Activated CD4-positive, alpha-beta memory T cell treated with anti-CD3 and anti-CD28 coated beads, Interleukin-2, amount 10 ng/mL, durations not matched to agents 7 days and 5 days (primary cell): ENCODE data around the gene TFF3. TPM values are rescaled to one million over a fixed set of nuclear protein-coding genes. Genes with fewer than 3 reads are reported as not detected.

Source experiments
- CTCF ChIA-PET: fragments of 350-600 bp; sonication (Branson Sonifier 250); formaldehyde crosslinking; loops from one replicate; lab custom pipeline; 2021; ENCODE audit warnings: antibody characterized with exemption, inconsistent platforms; lab: Charles Lee
- POLR2A ChIA-PET: fragments of 350-600 bp; sonication (Branson Sonifier 250); formaldehyde crosslinking; loops from one replicate; lab custom pipeline; 2021; ENCODE audit warnings: antibody characterized with exemption; lab: Charles Lee
- DNase-seq: peaks from one replicate; pipeline ENCODE4 v3.0.0-alpha.2; 2020
- H3K27ac Mint-ChIP-seq: one replicate; pipeline ENCODE4 v1.8.0; 2021; ENCODE audit warnings: mild to moderate bottlenecking, mixed read lengths
- H3K27me3 Mint-ChIP-seq: one replicate; pipeline ENCODE4 v1.8.0; 2021; ENCODE audit warnings: mixed read lengths
- H3K36me3 Mint-ChIP-seq: one replicate; pipeline ENCODE4 v1.8.0; 2021; ENCODE audit warnings: low read depth, mixed read lengths
- H3K4me1 Mint-ChIP-seq: one replicate; pipeline ENCODE4 v1.8.0; 2021; ENCODE audit warnings: mixed read lengths
- H3K4me3 Mint-ChIP-seq: one replicate; pipeline ENCODE4 v1.8.0; 2021; ENCODE audit warnings: mild to moderate bottlenecking, mixed read lengths
- H3K9me3 Mint-ChIP-seq: one replicate; pipeline ENCODE4 v1.8.0; 2021; ENCODE audit warnings: mixed read lengths
- total RNA-seq, 2 experiments: library from RNA; stranded (reverse); gene quantifications; one replicate each; pipeline ENCODE4 v1.2.3, GENCODE V29; 2021

Gene TFF3
- total RNA-seq, 2 experiments from 2014 or later, result not detected

GRCh38 chr21:42343556-42343955, 28.3 kb upstream of the TFF3 start:
- H3K4me1 Mint-ChIP-seq, result peaks cover 9% of the 10 kb centered on the region
- no peaks in the 10 kb centered on the region for H3K9me3 Mint-ChIP-seq
- POLR2A ChIA-PET, result no interaction called here
- no peak for DNase-seq
- no peaks in the 10 kb centered on the region for H3K36me3 Mint-ChIP-seq
- H3K27me3 Mint-ChIP-seq, result no peaks in the 10 kb centered on the region
- H3K4me3 Mint-ChIP-seq, result no peak overlapping the region
- CTCF ChIA-PET, result no interaction called here
- H3K27ac Mint-ChIP-seq, result no peak overlapping the region

- no peak overlapping the region for H3K4me3 Mint-ChIP-seq
- CTCF ChIA-PET, result interaction anchor here (2.0 kb wide), 1 partner anchor 32 kb away, joined by 4 read pairs; no protein-coding TSS in a partner anchor
- peaks cover 13% of the 10 kb centered on the region for H3K4me1 Mint-ChIP-seq
Observed at GRCh38 chr21:42343101-42343500, 27.9 kb upstream of the TFF3 start.

GRCh38 chr21:42341776-42342542, 26.8 kb upstream of the TFF3 start:
- H3K9me3 Mint-ChIP-seq, result no peaks in the 10 kb centered on the region
- POLR2A ChIA-PET, result no interaction called here
- H3K27ac Mint-ChIP-seq, result no peak overlapping the region
- DNase-seq, result no peak
- H3K4me1 Mint-ChIP-seq, result peaks cover 19% of the 10 kb centered on the region
- no peaks in the 10 kb centered on the region for H3K36me3 Mint-ChIP-seq
- H3K27me3 Mint-ChIP-seq, result peaks cover 9% of the 10 kb centered on the region
- H3K4me3 Mint-ChIP-seq, result no peak overlapping the region
- CTCF ChIA-PET, result interaction anchor here (2.0 kb wide), 1 partner anchor 31 kb away, joined by 4 read pairs; no protein-coding TSS in a partner anchor

More at GRCh38 chr21:42343101-42343500, 27.9 kb upstream of the TFF3 start:
- Mint-ChIP-seq H3K27me3 (no peaks in the 10 kb centered on the region), H3K36me3 (no peaks in the 10 kb centered on the region), H3K27ac (no peak overlapping the region), H3K9me3 (no peaks in the 10 kb centered on the region)
- DNase-seq, result no peak
- POLR2A ChIA-PET, result no interaction called here

- no peak overlapping the region for H3K4me3 Mint-ChIP-seq
- peaks cover 21% of the 10 kb centered on the region for H3K27me3 Mint-ChIP-seq
- H3K4me1 Mint-ChIP-seq, result peaks cover 19% of the 10 kb centered on the region
- DNase-seq, result peak; percentile 15
- H3K27ac Mint-ChIP-seq, result no peak overlapping the region
- H3K9me3 Mint-ChIP-seq, result no peaks in the 10 kb centered on the region
- POLR2A ChIA-PET, result interaction anchor here (0.7 to 1.3 kb wide), 2 partner anchors 83 to 120 kb away, joined by 3 to 4 read pairs; no protein-coding TSS in a partner anchor
- no peaks in the 10 kb centered on the region for H3K36me3 Mint-ChIP-seq
- CTCF ChIA-PET, result no interaction called here
Observed at GRCh38 chr21:42340187-42341050, 25.2 kb upstream of the TFF3 start.

- no peak for DNase-seq
- ChIA-PET CTCF (interaction anchor here (0.7 to 2.2 kb wide), 6 partner anchors 28 to 109 kb away, joined by 3 to 9 read pairs (median 4); no protein-coding TSS in a partner anchor), POLR2A (interaction anchor here (1.1 kb wide), 1 partner anchor 104 kb away, joined by 3 read pairs; no protein-coding TSS in a partner anchor)
Observed at GRCh38 chr21:42338729-42339715, 23.8 kb upstream of the TFF3 start.

GRCh38 chr21:42337830-42338728, 22.9 kb upstream of the TFF3 start:
- Mint-ChIP-seq H3K27ac (no peak overlapping the region), H3K4me3 (no peak overlapping the region), H3K27me3 (peaks cover 22% of the 10 kb centered on the region), H3K4me1 (peaks cover 19% of the 10 kb centered on the region), H3K36me3 (no peaks in the 10 kb centered on the region), H3K9me3 (no peaks in the 10 kb centered on the region)
- ChIA-PET POLR2A (interaction anchor here (1.1 kb wide), 2 partner anchors 67 to 104 kb away, joined by 3 to 4 read pairs; no protein-coding TSS in a partner anchor), CTCF (interaction anchor here (0.5 to 2.2 kb wide), 12 partner anchors 11 to 192 kb away, joined by 3 to 9 read pairs (median 4); no protein-coding TSS in a partner anchor)
- DNase-seq, result peak; percentile 80

More at GRCh38 chr21:42338729-42339715, 23.8 kb upstream of the TFF3 start:
- peaks cover 19% of the 10 kb centered on the region for H3K4me1 Mint-ChIP-seq
- peaks cover 22% of the 10 kb centered on the region for H3K27me3 Mint-ChIP-seq
- H3K27ac Mint-ChIP-seq, result no peak overlapping the region
- no peak overlapping the region for H3K4me3 Mint-ChIP-seq
- H3K36me3 Mint-ChIP-seq, result no peaks in the 10 kb centered on the region
- no peaks in the 10 kb centered on the region for H3K9me3 Mint-ChIP-seq

GRCh38 chr21:42337276-42337675, 22.1 kb upstream of the TFF3 start:
- CTCF ChIA-PET, result interaction anchor here (0.5 to 2.2 kb wide), 12 partner anchors 10 to 267 kb away, joined by 3 to 9 read pairs (median 4); no protein-coding TSS in a partner anchor

GRCh38 chr21:42336054-42336453, 20.8 kb upstream of the TFF3 start:
- DNase-seq, result peak; percentile 1
- Mint-ChIP-seq H3K4me3 (no peak overlapping the region), H3K27ac (no peak overlapping the region), H3K9me3 (peaks cover 3% of the 10 kb centered on the region), H3K27me3 (peaks cover 36% of the 10 kb centered on the region), H3K36me3 (no peaks in the 10 kb centered on the region), H3K4me1 (peaks cover 19% of the 10 kb centered on the region)
- CTCF ChIA-PET, result interaction anchor here (1.2 kb wide), 1 partner anchor 75 kb away, joined by 3 read pairs; no protein-coding TSS in a partner anchor
- POLR2A ChIA-PET, result no interaction called here

More at GRCh38 chr21:42337276-42337675, 22.1 kb upstream of the TFF3 start:
- no peak for DNase-seq
- POLR2A ChIA-PET, result interaction anchor here (1.1 kb wide), 1 partner anchor 67 kb away, joined by 4 read pairs; no protein-coding TSS in a partner anchor
- H3K9me3 Mint-ChIP-seq, result no peaks in the 10 kb centered on the region
- peaks cover 19% of the 10 kb centered on the region for H3K4me1 Mint-ChIP-seq
- no peak overlapping the region for H3K27ac Mint-ChIP-seq
- no peaks in the 10 kb centered on the region for H3K36me3 Mint-ChIP-seq
- H3K4me3 Mint-ChIP-seq, result no peak overlapping the region
- H3K27me3 Mint-ChIP-seq, result peaks cover 26% of the 10 kb centered on the region

- CTCF ChIA-PET, result no interaction called here
- Mint-ChIP-seq H3K4me1 (peaks cover 3% of the 10 kb centered on the region), H3K27ac (no peak overlapping the region), H3K9me3 (peaks cover 3% of the 10 kb centered on the region), H3K4me3 (no peak overlapping the region), H3K27me3 (peaks cover 51% of the 10 kb centered on the region), H3K36me3 (no peaks in the 10 kb centered on the region)
- DNase-seq, result no peak
- POLR2A ChIA-PET, result no interaction called here
Observed at GRCh38 chr21:42332557-42333317, 17.5 kb upstream of the TFF3 start.

- Mint-ChIP-seq H3K27ac (no peak overlapping the region), H3K27me3 (peaks cover 42% of the 10 kb centered on the region), H3K9me3 (peaks cover 3% of the 10 kb centered on the region), H3K36me3 (no peaks in the 10 kb centered on the region), H3K4me3 (no peak overlapping the region), H3K4me1 (no peaks in the 10 kb centered on the region)
- CTCF ChIA-PET, result no interaction called here
- POLR2A ChIA-PET, result no interaction called here
- DNase-seq, result no peak
Observed at GRCh38 chr21:42331660-42332059, 16.5 kb upstream of the TFF3 start.
